GM21619 (cell line): ENCODE data around the gene NF1.
"Not testable (repeated sequence)": the region's sequence is repeated elsewhere in the genome, so short reads cannot be mapped to it uniquely, and the experiment has no call there.

ENCODE experiments used
- ATAC-seq: cut with Tn5 transposase; IDR thresholded peaks from one replicate; pipeline ENCODE4 v1.9.1; 2021; ENCODE audit not compliant: unreplicated experiment

The NF1 gene

DNA sequence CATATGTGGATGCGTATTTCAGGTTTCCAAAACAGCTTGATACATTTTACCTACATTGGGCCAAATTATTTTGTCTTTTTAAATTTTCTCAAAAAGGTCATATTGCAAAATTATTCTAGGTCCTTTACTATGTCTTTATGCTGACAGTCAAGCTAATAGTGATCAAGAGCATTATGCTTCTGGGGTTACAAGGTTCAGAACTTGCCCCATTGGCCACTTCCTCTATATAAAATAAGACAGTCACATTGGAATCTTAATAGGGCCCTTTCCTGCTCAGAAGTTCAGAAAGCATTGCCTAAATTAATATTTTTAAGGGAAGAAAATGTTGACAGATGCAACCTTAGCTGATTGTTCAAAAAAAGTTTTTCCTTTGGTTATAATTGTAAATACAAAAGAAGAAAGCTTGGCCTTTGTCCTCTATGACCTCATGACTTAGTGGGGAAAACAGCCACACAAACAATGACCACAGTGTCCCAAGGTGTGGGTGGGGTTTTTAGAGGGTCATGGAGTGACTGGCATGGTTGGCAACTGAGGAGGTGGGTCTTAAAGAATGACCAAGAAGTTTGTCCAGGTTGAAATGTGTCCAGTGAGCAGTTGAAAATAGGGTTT is 284.9 kb downstream of the NF1 start:
- no peak for ATAC-seq

DNA sequence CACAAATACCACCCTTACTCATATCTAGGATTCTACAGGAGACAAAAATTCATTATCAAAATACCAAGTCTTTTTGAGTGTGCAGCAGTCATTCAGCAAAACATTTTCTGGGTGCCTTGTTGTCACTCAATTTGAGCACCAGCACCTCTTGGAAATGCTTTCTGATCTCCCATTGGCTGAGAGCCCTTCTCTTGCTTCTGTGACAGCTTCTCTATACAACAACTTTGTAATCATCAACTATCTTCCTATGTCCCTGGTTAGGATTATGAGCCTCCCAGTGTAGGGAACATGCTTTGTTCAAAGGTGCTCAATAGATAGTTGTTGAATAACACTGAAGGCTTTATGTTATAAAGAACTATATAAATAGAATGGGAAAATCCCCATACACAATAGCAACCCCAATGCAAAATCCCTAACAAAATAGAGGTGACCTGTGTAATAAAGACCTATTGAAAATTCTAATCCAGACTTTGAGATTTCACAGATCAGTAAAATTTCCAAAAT is 286.4 kb downstream of the NF1 start:
- no peak for ATAC-seq

DNA sequence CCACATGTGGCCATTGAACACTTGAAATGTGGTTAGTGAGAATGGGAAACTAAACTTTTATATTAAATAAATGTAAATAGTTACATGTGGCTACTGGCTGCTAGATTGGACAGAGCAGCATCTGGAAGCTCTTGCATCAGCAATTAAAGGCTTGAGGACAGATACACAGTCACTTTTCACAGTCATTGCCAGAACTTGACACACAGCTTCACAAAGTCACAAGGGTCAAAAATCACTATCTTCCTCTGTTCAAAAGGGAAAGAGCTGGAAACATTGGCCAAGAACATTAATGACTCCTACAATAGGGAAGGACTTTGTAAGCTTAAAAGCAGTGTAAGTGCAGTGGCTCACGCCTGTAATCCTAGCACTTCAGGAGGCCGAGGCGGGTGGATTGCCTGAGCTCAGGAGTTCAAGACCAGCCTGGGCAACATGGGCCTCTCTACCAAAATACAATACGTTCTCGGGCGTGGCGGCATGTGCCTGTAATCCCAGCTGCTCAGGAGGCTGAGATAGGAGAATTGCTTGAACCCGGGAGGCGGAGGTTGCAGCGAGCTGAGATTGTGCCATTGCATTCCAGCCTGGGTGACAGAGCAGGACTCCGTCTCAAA is 288.0 kb downstream of the NF1 start:
- ATAC-seq: not testable (repeated sequence)

DNA sequence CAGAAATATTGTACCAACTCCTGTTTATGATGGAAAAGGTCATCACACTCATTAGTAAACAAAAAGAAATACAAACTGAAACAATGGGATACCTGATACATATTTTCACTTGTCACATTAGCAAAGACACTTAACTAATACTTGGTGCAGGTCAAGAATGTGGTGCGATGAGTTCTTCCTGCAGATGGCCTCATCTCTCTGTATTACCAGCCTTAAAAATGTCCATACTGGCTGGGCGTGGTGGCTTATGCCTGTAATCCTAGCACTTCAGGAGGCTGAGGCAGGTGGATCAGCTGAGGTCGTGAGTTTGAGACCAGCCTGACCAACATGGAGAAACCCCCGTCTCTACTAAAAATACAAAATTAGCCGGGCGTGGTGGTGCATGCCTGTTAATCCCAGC is 288.7 kb downstream of the NF1 start:
- ATAC-seq: not testable (repeated sequence)

DNA sequence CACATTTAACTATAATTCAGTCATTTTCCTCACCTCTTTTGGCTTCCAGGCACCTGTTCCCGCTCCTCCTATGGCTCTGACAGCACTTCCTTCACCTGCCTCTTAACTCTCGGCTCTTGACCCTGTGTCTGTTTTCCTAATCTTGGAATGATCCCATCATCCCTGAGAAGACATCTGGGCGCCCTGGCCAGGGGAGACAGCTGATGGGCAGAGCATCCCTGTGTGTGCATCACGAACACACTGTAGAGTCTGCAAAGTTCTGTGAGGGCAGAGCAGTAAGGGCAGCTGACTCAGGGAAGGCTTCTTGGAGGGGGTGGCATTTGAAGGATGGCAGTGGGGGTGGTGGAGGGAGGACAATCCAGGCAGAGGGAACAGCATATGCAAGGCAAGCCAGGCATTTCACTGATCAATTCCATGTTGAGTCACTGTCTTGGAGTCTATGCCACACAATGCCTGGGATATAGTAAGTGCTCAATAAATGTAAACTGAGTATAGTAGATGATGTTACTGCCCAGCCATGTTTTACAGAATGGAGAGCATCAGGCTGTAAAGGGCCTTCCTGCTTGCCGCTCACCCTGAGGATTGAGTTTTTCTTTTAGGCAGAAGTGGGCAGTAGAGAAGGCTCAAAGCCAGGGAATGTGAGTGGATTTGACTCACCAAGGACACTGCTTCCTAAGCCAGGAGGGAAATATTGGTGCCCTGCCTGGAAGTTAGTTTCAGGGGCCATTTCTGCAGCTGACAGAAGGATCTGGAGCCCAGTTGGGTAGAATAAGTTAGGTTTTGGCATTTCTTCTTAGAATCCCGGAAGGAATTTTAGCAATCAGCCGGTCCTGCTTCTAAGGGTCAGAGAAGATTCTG is 290.9 kb downstream of the NF1 start:
- no peak for ATAC-seq

DNA sequence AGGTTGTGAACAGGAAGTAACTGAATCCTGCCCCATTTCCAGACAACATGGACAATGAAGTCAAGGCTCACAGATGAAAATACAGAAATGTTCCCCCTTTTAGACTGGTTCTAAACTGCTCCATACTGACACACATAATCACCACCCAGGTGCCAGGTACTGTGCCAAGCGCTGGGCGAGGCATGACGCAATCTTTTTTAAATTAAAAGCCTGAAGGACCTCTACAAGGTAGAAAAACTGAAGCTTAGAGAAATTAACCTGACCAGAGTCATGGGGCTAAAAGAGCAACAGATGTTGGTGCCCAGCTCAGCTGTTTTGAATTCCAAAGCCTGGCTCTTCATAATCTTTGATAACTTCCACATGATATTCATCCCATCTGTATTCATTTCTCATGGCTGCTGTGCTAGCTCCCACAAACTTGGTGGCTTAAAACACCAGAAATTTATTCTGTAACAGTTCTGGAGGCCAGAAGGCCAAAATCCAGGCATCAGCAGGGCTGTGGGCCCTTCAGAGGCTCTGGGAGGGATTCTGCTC is 291.8 kb downstream of the NF1 start:
- ATAC-seq: no peak

DNA sequence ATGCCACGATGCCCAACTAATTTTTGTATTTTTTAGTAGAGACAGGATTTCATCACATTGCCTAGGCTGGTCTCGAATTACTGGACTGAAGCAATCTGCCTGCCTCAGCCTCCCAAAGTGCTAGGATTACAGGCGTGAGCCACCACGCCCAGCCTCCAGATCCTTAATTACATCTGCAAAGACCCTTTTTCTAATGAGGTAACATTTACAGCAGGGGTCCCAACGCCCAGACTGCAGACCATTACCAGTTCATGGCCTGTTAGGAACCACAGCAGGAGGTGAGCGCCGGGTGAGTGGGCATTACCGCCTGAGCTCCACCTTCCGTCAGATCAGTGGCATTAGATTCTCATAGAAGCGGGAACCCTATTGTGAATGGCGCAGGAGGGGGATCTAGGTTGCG is 292.7 kb downstream of the NF1 start:
- ATAC-seq: no peak

DNA sequence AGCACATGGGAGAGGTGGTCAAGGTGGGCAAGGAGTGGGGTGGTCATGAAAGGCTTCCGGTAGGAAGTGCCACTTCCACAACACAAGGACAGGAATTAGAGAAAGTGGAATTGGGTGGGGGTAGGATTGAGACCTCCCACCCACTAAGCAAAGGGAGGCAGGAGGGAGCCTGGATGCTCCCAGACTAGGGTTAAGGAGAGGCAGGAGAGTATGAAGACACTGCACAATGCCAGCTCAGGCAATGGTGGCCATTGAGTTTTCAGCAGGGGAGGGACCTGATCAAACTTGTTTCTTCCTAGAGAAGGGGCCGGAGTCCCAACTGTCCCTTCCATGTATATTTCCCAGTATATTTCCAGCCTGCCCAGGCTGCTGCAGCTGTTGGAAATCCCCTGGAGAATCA is 293.6 kb downstream of the NF1 start:
- no peak for ATAC-seq

DNA sequence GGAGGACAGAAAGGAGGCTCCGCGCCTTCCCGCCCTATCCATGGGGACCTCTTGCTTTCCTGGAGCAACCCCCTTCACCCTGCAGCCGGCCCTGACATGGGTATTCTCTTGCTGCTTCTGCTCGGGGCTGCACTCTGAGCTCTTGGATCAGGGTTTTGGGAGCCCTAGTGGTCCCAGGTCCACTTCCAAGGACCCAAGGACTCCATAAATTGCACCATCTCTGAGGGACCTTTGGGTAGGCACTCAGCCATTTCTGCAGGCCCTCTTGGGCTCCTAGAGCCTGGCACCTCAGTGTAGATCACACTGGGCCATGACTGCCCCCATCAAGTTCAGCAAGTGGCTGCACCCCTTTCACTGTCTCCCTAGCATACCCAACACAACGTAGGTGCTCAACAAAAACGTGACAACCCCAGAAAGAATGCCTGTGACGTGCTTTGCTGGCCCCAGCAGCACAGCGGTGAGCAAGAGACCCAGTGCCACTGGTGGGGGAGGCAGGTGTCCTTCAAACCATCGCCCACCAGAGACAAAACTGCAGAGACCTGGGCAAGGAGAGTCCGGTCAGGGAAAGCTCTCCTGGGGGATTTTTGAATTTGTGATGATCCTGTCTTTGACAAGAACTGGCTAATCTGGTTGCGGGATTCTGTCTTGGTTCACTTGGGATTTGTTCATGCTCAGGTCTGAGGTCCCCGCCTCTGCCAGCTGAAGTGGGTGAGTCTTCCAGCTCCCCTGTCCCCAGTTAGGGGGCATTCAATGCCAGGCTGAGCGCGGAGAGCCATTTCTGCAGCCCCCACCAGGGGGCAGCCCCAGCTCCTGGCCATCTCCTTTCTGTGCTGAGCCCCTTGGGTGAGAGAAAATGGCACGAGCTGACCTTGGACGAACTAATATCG is 294.2 kb downstream of the NF1 start:
- ATAC-seq: no peak

DNA sequence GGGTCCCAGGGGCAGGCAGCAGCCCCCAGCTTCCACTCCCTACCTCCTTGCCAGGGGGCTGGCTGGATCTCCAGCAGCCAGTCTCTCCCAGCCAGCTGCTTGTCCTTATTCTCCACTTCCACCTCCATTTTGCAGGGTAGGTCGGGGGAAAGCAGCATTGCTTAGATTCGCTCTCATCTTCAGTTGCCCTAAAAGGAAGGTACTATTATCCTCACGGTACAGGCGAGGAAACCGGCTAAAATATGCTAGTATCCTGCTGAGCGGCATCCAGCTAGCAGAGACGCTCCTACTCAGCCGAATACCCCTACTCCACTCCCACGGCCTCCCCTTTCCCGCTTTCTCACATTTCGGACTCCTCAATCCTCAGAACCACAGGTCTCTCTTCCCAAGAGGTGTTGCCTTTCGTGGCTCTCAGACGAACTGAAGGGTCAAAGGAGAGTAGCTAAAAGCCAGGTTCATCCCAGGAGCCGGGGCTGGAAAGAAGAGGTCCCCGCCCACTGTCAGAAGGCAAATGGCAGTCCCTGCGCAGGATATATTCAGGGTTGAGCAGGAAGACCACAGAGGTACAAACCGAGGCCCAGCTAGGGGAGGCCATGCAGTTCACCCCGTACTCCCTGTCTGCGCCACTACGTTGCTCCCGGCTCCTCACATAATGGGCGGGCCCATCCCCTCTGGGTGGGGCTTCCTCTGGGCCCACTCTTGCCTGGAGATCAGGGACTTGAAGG is 295.0 kb downstream of the NF1 start:
- ATAC-seq: no peak

DNA sequence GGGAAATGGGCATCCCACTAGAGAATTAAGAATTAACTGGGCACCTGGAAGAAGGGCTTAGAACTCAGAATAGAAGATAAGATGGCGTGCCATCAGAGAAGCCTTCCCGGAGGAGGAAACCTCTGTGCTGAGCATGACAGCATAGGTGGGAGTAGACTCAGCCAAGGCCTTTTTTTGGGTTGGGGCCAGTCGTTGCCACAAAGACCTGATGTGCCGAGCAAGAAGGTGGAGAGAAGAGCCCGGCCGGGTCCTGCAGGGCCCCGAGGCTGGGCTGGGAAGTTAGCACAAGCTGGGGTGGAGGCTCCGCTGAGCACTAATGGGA is 295.6 kb downstream of the NF1 start:
- no peak for ATAC-seq

DNA sequence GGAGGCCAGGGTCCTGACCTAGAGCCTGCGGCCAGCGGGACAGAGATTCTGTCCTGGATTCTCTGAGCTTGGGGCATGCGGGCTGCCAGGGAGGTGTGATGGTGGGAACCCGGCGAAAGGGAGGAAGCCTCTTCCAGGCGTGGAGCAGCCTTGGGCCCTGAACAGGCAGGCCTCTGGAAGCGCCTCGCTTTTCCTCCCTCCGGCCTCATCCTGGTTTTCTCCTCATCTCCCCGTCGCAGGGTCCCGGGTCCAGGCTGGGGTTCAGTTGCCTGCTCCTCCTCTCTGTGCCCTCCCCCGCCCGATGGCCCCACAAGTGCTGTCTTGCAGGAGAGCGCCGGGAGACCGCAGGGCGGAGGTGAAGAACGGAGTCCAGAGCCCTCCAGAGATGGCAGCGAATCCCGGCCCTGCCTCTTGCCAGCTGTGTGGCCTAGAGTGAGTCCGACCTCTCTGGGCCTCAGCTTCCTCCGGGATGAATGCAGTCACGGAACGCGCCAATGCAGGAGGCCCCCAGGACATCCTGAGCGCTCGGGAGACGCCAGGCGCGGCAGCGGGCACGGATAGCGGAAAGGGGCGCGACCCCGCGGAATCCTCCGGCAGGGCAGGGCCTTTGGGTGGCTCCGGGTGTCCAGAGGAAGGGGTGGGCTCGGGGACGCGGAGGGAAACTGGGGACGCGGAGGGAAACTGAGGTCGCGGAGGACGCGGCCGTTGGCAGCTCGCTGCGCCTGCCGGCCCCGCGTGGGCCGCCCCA is 296.1 kb downstream of the NF1 start:
- ATAC-seq: no peak

DNA sequence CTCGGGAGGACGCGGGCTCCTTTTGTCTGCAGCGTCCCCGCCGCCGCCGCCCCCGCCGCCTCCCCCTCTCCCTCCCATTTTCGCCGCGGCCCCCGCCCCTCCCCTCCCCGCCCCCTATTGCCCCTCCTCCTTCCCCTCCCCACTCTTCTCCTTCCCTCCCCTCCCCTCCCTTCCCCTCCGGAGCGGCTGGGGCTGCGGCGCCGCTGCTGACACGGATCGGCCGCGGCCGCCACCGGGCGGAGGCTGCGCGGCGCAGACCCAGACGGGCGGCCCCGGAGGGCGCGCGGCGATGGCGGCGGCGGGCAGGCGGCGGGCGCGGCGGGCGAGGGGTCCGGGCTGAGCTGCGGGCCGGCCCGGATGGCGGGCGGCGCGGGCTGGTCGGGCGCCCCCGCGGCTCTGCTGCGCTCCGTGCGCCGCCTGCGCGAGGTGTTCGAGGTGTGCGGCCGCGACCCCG is 296.7 kb downstream of the NF1 start, which contains the start of gene RAB11FIP4:
Gene RAB11FIP4, plus strand, starts transcription at position 180 of the 454 bp plus-strand sequence. Its CDS starts 178 bp downstream, at position 358.
- no peak for ATAC-seq

DNA sequence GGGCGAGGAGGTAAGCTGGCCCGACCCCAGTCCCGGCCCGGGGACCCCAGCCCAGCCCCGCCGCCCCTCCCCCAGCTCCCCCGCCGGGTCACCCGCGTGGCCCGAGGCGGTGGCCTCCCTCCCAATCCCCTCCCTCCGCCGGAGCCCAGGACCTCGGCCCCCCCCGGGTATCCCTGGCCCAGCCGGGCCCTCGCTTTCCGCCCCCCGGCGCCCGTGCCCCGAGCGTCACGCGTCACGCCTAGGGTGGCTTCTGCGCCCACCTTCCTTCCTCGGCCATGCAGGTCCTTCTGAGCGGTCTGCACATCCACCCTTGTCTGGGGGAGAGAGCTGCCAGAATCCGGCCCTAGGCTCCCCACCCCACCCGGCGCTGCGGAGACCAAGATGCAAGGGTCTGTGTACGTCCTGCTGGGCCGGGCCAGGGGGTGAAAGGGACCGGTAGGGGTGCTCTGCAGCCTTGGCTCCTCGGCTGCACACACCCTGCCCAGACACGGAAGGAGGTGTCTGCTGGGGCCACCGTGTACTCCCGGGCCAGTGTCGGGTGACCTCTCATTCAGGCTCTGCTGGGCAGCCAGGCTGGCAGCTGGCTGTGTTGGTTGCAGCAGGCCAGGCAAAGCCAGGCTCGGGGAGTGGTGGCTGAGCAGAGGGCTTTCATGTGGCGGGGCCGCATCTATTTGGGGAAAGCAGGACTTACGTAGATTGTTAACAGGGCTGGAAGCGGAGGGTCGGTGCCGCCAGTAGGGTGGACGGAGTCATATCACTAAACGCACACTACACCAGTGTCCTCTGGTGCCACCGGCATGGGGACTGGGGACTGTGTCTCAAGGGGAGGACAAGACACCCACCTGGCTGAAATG is 297.5 kb downstream of the NF1 start:
- ATAC-seq: no peak

DNA sequence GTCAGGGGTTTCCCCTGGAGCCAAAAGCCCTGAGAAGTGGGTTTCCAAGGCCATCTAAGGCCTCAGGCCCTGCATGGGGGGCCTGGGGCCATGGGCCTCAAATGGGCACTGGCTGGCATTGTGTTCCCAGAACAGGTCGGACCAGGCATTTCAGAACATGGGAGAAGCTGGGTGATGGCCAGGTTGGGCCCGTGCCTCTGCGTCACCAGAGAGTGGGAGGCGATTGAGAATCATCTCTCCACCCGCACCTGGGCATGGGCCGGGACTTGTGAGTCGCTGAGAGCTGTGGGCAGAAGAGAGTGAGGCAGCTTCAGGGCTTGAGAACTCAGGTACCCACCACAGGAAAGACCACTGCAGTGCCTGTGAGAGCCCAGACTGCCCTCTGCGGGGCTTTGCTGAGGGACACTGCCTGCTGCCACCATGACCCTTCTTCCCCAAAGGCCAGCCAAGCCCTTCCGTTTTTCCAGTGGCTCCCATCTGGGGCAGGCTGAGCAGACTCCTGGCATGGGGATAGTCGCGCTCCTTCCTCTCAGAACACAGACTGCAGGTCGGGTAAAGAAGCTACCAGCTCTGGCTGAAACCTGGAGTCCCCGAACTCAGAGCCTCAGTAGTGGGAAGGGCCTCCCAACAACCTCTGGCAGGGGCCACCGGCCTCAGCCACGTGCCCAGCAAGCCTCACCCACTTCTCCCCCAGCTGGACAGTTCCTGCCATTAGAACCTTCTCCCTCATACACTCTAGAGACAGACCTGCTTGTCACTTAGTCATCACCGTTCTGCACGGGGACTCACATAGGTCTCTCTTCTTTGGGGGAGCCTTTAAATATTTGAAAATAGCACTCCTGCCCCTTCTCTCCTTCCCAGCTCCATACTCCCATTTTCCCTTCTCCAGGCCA is 298.3 kb downstream of the NF1 start:
- ATAC-seq: no peak

DNA sequence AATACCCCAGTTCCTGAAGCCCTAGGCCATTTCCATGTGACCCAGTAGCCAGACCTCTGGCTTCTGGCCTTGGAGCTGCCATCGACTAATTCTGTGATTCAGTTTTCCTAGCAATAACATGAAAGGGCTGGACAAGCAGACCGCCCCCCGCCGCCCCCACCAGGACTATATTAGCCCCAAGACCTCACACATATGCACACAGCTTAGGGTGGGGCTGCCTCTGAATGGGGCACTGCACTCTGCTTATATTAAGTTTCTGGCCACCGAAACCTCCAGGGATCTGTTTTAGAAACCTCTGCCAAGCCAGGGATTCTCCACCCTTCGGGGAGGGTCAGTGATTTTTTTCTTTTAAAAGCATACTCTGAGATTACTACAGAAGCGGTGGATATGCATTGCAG is 299.0 kb downstream of the NF1 start:
- ATAC-seq: no peak

DNA sequence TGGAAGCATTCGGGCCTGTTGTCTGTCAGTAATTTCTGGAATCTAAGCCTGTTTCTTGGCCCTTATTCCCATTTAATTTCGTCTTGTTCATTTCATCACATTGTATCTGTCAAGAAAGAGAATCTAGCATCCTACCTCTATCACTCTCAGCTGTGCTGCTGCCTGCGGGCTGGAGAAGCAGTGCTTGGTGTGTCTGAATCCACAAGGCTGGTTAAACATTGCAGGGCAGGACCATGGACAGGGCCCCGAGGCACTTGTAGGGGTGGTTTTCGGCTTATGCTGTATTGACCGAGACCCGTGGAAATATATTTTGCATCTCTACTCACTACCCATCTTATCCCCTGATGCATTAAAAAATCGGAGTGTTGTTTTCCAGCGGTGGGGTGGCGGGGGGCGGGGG is 299.8 kb downstream of the NF1 start:
- ATAC-seq: no peak
